NCI-H146 treated with DMSO at 0.1 percent for 48 hours (cell line): ENCODE measurements around the gene CDKL5.

ENCODE experiments used
- DNase-seq: peaks from one replicate; lab custom pipeline; 2025; ENCODE audit not compliant: unreplicated experiment; lab: John Stamatoyannopoulos, UW

CDKL5 gene

DNA sequence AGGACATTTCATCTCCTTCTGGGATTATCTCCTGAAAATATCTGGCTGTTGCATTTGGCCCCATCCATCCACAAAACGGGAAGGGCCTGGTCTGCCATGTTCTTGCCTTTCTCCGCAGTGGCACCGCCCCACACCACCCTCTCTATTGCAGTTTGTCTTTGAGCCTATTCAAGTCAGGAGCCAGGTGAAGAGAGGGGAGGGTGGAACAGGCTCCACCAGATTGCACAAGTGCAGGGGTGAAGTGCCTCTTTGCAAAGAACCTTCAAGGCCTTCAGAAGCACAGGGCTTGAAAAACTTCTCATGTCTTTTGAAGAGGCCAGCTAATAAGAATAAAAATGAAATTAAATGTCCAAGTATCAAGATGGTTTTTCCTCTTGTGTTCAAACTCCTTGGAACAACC is 217.8 kb downstream of the CDKL5 start:
- DNase-seq: no peak

DNA sequence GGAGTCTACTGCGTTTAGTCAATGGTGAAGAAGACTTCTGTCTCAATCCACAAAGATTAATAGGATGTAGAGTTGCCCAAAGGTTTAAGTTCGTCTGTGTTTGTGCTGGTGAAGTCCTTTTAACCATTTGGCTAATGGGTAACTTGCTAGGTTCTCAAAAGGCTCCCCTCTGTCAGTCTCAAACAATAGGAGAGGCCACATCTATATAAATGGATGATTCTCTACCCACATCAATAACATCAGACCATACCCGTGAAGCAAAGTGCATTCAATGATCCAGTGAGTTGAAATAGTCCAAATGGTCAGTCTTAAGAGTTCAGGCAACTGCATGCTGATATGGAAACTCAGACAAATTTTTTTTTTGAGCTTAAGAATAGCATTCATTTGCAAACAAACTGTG is 218.4 kb downstream of the CDKL5 start:
- DNase-seq: no peak

- DNase-seq: no peak
These were observed 222.2 kb downstream of the CDKL5 start for GRCh38 chrX:18647621-18648020.

DNA sequence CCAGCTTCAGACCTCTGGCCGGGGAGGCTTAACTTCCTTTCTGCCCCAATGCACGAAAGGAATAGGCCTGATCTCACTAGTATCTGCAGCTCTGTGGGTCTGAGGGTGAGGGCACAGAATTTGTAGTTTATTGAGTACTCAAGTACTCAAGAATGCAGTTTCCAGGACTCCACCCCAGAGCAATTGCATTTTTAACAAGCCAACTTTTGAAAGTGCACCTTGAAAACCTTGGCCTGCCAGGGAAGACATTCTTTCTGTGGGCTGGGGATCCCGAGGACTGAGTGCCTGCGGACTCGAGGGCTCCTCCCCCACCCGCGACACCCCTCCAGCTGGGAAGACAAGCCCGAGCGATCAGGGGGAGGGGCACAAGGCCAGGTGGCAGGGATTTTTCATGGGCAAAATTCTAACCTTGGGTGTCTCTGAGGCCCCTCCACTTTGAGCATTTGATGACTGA is 224.1 kb downstream of the CDKL5 start:
- DNase-seq: no peak

GRCh38 chrX:18650662-18651061 is 225.3 kb downstream of the CDKL5 start:
- no peak for DNase-seq

- no peak for DNase-seq
These were observed 227.2 kb downstream of the CDKL5 start for GRCh38 chrX:18652636-18653035.

DNA sequence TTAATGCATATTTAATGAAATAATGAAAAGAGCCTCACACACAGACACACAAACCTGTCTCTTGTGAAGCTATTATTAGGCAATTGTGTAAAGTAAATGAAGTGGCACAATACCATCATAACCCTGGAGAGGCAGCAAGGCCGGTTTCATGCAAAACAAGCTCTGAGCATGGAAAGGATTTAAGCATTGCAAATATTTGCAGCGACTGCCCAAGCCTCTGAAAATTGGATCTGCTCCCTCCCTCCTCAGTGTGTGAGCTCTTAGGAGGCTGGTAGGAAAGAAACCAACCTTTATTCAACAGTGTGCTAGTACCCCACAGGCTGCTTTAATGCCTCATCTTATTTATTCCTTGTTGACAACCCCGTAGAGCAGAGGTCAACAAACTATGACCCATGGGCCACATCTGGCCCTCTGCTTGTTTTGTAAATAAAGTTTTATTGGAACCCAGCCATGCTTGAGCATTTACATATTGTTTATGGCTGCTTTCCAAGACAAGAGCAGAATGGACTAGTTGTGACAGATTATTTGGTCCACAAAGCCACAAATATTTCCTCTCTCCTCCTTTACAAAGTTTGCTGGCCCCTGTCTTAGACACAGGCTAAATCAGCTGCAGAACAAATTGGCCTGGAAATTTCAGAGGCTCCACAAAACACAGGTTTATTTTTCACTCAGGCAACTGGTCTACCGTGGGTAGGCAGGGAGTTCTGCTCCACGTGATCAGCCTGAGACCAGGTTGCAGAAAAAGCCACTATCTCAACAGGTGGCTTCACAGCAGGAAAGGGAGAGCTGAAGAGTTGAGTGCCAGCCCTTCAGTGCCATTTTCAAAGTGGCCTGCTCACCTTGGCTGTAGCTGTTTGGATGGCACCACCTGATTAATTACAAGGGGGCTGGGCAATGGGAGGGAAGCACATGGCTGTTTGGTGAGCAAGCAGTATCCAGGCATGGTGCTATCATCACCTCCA is 229.7 kb downstream of the CDKL5 start:
- DNase-seq: no peak

- no peak for DNase-seq
These were observed 235.9 kb downstream of the CDKL5 start for GRCh38 chrX:18661273-18661672.

DNA sequence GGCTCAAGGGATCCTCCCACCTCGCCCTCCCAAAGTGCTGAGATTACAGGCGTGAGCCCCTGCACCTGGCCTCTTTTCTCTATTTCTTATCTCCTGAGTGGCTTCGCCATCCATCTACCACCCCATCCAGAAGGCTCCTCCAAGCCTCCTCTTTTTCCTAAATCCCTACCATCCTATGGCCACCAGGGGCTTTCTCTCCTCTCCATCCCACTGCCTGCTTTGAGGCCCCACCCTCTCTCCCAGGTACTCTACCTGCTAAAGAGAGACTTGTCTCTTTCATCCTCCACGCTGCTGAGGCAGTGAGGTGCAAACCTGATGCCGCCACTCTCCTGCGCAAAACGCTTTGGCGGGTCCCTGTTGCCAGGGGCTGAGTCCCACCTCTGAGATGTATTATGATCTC is 239.5 kb downstream of the CDKL5 start:
- DNase-seq: no peak

DNA sequence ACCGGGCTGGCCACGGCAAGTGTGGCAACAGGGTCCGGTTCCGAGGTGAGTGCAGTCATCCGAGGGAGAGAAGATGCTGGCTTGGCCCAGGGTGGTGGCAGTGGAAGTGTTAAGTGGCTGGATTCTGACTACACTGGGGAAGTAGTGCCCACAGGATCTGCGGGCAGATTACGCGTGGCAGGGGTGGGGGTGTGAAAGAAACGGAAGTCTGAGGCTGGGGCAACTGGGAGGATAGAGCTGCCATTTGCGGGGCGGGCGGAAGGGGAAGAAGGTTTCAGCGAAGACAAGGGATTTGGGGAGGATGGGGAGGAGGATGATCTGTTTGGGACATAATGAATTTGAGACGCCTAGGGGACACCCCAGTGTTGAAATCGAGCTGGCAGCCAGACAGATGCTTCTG is 241.2 kb downstream of the CDKL5 start:
- DNase-seq: no peak

DNA sequence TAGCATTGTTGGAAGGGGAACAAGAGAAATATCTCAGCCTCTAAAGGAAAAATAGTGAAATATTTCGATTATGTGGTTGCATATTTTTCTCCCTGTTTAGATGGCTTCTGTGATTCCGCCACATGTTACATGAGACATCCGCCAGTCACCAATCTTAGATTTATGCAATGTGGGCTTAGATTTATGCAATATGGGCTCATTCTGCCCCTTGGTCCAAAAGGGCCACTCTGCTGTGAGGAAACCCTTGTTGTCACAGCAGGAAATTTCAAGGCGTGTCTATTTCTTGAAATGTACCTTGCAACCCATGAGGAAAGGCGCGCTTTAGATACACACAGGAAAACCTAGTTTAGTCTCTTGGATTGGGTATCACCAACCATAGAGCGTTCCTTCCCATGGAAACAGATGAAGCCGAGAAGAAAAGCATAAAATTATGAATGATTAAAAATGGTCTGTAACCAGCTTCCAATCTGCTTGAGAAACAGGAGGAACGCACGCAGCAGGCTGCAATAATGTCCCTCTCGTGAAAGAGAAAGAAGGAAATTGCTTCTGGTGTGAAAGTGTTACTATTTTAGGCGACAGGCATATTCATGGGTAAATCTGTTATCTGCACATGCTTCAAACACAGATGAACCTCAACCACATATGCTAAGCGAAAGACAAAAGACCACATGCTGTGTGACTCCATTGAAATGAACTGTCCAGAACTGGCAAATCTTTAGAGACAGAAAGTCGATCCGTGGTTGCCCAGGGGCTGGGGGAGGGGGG is 242.8 kb downstream of the CDKL5 start:
- no peak for DNase-seq

GRCh38 chrX:18672008-18672407 is 246.6 kb downstream of the CDKL5 start, which contains the start of gene RS1:
TSS of gene RS1 (minus strand) at chrX:18672108. CDS start at chrX:18672068, 40 bp downstream.
- DNase-seq: no peak

DNA sequence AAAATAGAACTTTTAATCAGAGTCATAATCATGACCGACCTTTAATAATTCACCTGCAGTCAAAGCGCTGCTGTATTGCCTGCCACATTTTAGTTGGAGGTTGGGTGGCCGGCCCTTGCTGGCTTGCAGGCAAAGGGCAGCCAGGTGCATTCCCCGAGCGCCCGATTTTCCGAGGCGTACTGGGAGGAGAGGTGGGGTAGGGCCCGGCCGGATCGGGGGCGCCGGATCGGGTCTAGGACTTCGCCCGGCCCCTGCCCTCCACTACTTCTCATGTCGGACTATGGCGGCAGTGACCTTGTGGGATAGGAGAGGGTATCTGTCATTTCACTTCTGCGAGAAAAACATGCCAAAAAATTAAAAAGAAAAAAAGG is 249.0 kb downstream of the CDKL5 start:
- DNase-seq: no peak

- DNase-seq: peak; percentile 24
These were observed 249.7 kb downstream of the CDKL5 start for GRCh38 chrX:18674788-18675735.

GRCh38 chrX:18676050-18676449 is 250.6 kb downstream of the CDKL5 start:
- DNase-seq: no peak

DNA sequence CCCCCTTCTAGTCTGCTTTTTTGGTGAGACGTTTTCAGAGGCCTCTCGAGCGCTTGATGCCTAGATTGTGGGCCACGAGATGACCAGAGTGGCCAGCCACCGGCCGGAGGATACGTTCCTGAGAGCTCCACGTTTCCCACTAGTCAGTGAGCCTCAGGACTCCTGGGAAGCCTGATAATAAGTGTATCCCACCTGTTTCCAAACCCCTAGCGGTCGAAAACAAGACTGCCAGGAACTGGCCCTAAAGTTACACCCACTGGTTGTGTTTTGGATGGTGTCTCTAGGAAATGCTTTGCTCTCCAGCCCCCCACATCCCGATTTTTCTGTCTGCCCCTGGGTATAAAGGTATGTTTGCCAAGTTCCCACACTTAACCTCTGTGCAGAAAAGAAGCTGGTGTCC is 251.1 kb downstream of the CDKL5 start:
- no peak for DNase-seq

DNA sequence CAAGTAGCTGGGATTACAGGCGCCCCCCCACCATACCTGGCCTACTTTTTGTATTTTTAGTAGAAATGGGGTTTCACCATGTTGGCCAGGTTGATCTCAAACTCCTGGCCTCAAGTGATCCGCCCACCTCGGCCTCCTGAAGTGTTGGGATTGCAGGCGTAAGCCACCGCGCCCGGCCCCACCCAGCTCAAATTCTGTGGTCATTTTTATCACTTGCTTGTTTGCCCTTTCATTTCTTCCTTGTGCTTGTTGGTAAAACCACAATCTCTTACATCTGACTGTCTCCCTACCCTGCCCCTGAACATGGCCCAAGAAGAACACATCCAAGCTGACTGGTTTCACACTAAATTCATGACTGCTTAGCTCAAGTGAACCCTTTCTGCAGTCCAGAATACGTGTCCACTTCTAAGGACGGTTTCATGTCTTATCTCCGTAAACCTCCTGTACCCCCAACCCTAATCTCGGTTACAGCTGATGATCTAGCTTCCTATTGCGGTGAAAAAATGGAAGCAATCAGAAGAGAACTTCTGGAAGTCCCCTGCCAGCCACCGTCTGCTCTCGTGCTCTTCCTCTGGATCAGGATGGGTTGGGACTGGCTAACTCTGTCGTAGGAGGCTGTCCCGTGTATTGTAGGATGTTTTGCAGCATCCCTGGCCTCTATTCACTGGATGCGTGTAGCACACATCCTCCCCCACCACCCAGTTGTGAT is 251.9 kb downstream of the CDKL5 start:
- no peak for DNase-seq

- no peak for DNase-seq
These were observed 256.6 kb downstream of the CDKL5 start for GRCh38 chrX:18681996-18682395.

DNA sequence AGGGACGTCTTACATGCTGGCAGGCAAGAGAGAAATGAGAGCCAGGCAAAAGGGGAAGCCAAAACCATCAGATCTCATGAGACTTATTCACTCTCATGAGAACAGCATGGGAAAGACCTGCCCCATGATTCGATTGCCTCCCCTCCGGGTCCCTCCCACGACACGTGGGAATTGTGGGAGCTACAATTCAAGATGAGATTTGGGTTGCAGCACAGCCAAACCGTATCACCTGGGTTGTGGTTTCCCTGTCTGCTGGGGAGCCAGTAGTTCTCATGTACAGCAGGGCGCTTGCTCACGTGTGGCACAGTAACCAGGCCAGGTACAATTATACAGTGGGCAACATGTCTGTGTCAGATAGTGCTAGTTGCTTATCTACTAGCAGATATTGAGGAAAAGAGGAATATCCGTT is 257.6 kb downstream of the CDKL5 start:
- DNase-seq: no peak

- no peak for DNase-seq
These were observed 262.6 kb downstream of the CDKL5 start for GRCh38 chrX:18687856-18688495.
